Chondrocyte (in vitro differentiated cells): ENCODE measurements around the gene METTL3. TPM values are rescaled to one million over a fixed set of nuclear protein-coding genes. Genes with fewer than 3 reads are reported as not detected.

Source experiments
- DNase-seq: peaks from one replicate; pipeline ENCODE4 v3.0.0; 2021; ENCODE audit warnings: mixed read lengths, low spot score
- H3K27ac Mint-ChIP-seq: one replicate; pipeline ENCODE4 v1.8.0; 2021; ENCODE audit warnings: mild to moderate bottlenecking, moderate library complexity, mixed read lengths; ENCODE audit not compliant: unreplicated experiment
- H3K27me3 Mint-ChIP-seq: 2 replicates; pipeline ENCODE4 v1.8.0; 2021; ENCODE audit warnings: low read depth, mixed read lengths
- H3K36me3 Mint-ChIP-seq: 2 replicates; pipeline ENCODE4 v1.8.0; 2021; ENCODE audit warnings: low read depth, mixed read lengths
- H3K4me1 Mint-ChIP-seq: 2 replicates; pipeline ENCODE4 v1.8.0; 2021; ENCODE audit warnings: low read depth, mild to moderate bottlenecking, mixed read lengths
- H3K4me3 Mint-ChIP-seq: one replicate; pipeline ENCODE4 v1.8.0; 2021; ENCODE audit warnings: mild to moderate bottlenecking, moderate library complexity, mixed read lengths; ENCODE audit not compliant: unreplicated experiment
- H3K9me3 Mint-ChIP-seq: 2 replicates; pipeline ENCODE4 v1.8.0; 2021; ENCODE audit warnings: low read depth, mixed read lengths
- CTCF ChIP-seq: fragments of 200-600 bp; sonication (generic); IDR thresholded peaks from 2 replicates; pipeline ENCODE4 v1.5.0; 2021; ENCODE audit warnings: antibody characterized with exemption, mild to moderate bottlenecking, moderate library complexity
- total RNA-seq: library from RNA; stranded (reverse); gene quantifications from 3 replicates; pipeline ENCODE4 v1.2.1, GENCODE V29; 2021

Gene METTL3
- total RNA-seq, 1 donor from 2014 or later, result 29.3 TPM

- Mint-ChIP-seq H3K4me3 (no peak overlapping the region), H3K36me3 (peaks cover 46% of the 10 kb centered on the region), H3K9me3 (no peaks in the 10 kb centered on the region), H3K27me3 (no peaks in the 10 kb centered on the region), H3K27ac (peak overlapping the region; percentile 33), H3K4me1 (peaks cover 11% of the 10 kb centered on the region)
- no peak for TF ChIP-seq CTCF
- DNase-seq, result no peak
Observed at GRCh38 chr14:21496453-21496852, 14.7 kb downstream of the METTL3 start.

- DNase-seq, result no peak
- no peak for TF ChIP-seq CTCF
- Mint-ChIP-seq H3K4me1 (peaks cover 11% of the 10 kb centered on the region), H3K27me3 (no peaks in the 10 kb centered on the region), H3K4me3 (no peak overlapping the region), H3K27ac (peak overlapping the region; percentile 93), H3K9me3 (no peaks in the 10 kb centered on the region), H3K36me3 (peaks cover 43% of the 10 kb centered on the region)
Observed at GRCh38 chr14:21494902-21495762, 16.0 kb downstream of the METTL3 start.

- DNase-seq, result no peak
- H3K27ac Mint-ChIP-seq, result peak overlapping the region; percentile 73
- peaks cover 13% of the 10 kb centered on the region for H3K36me3 Mint-ChIP-seq
- peaks cover 13% of the 10 kb centered on the region for H3K4me1 Mint-ChIP-seq
- TF ChIP-seq CTCF, result no peak
- H3K27me3 Mint-ChIP-seq, result no peaks in the 10 kb centered on the region
- no peak overlapping the region for H3K4me3 Mint-ChIP-seq
- H3K9me3 Mint-ChIP-seq, result no peaks in the 10 kb centered on the region
Observed at GRCh38 chr14:21486640-21487087, 24.5 kb downstream of the METTL3 start.

- peak within 1 kb of the TSS; percentile 100 for H3K4me3 Mint-ChIP-seq
- peaks cover 10% of the 10 kb centered on the region for H3K36me3 Mint-ChIP-seq
- peaks cover 26% of the 10 kb centered on the region for H3K4me1 Mint-ChIP-seq
- peak; percentile 93 for TF ChIP-seq CTCF
- peak; percentile 98 for DNase-seq
- no peaks in the 10 kb centered on the region for H3K27me3 Mint-ChIP-seq
- H3K9me3 Mint-ChIP-seq, result no peaks in the 10 kb centered on the region
- H3K27ac Mint-ChIP-seq, result peak within 1 kb of the TSS; percentile 100
Observed at GRCh38 chr14:21476925-21477681, 34.0 kb downstream of the METTL3 start, which contains the start of the genes RAB2B and TOX4. Gene RAB2B (minus strand): TSS chr14:21476959. CDS start chr14:21476872, 87 bp downstream. Gene TOX4 (plus strand): TSS chr14:21477195. CDS start chr14:21477279, 84 bp downstream.

- peaks cover 26% of the 10 kb centered on the region for H3K4me1 Mint-ChIP-seq
- peak overlapping the region; percentile 100 for H3K27ac Mint-ChIP-seq
- peak overlapping the region; percentile 100 for H3K4me3 Mint-ChIP-seq
- TF ChIP-seq CTCF, result no peak
- DNase-seq, result no peak
- H3K36me3 Mint-ChIP-seq, result peaks cover 11% of the 10 kb centered on the region
- no peaks in the 10 kb centered on the region for H3K9me3 Mint-ChIP-seq
- no peaks in the 10 kb centered on the region for H3K27me3 Mint-ChIP-seq
Observed at GRCh38 chr14:21476523-21476924, 34.6 kb downstream of the METTL3 start.
